ENCODE results near the gene MT3.
A peak's percentile ranks its signal among the peaks of the same experiment; 100 is the strongest.

The MT3 gene

GRCh38 chr16:56593573-56594291 is 4.4 kb downstream of the MT3 start:
- Histone ChIP-seq H3K27ac (replicated peaks) (no peak overlapping the region), H3K27me3 (ENCODE audit: insufficient read depth, poor library complexity, severe bottlenecking) (peaks cover 7% of the 10 kb centered on the region), H3K4me3 (replicated peaks; ENCODE audit: insufficient read depth, low read length) (no peak overlapping the region)
- DNase-seq (ENCODE audit: low read depth in 1 of 2, low spot score in 1 of 2): no peak
- TF ChIP-seq CTCF (IDR thresholded peaks at IDR 0.05; ENCODE audit: insufficient read depth, low read length): no peak

GRCh38 chr16:56594292-56594619 is 4.9 kb downstream of the MT3 start:
- H3K27me3 ChIP-seq (ENCODE audit: insufficient read depth, poor library complexity, severe bottlenecking): peaks cover 4% of the 10 kb centered on the region
- TF ChIP-seq POLR2AphosphoS5 (IDR thresholded peaks at IDR 0.05; ENCODE audit: low read depth) (no peak), SPI1 (IDR thresholded peaks at IDR 0.05; ENCODE audit: borderline replicate concordance, low read depth) (no peak), REST (IDR thresholded peaks at IDR 0.05; ENCODE audit: insufficient replicate concordance, low read depth) (no peak), CTCF (IDR thresholded peaks at IDR 0.05; ENCODE audit: insufficient read depth, low read length) (no peak), GABPA (IDR thresholded peaks at IDR 0.05; ENCODE audit: low read depth) (no peak)
- DNase-seq (ENCODE audit: low read depth in 1 of 2, low spot score in 1 of 2): no peak
- no peak overlapping the region for H3K4me3 ChIP-seq (replicated peaks; ENCODE audit: insufficient read depth, low read length)
- H3K27ac ChIP-seq (replicated peaks): no peak overlapping the region

GRCh38 chr16:56600398-56600999 is 11.2 kb downstream of the MT3 start:
- Histone ChIP-seq H3K27ac (replicated peaks) (no peak overlapping the region), H3K27me3 (ENCODE audit: insufficient read depth, poor library complexity, severe bottlenecking) (no peaks in the 10 kb centered on the region), H3K4me3 (replicated peaks; ENCODE audit: insufficient read depth, low read length) (no peak overlapping the region)
- peak in 1 of 2 experiments; percentile 51 for DNase-seq (ENCODE audit: low read depth in 1 of 2, low spot score in 1 of 2)
- TF ChIP-seq CTCF (IDR thresholded peaks at IDR 0.05; ENCODE audit: insufficient read depth, low read length) (peak; percentile 72), GABPA (IDR thresholded peaks at IDR 0.05; ENCODE audit: low read depth) (no peak)

GRCh38 chr16:56601325-56601724 is 12.0 kb downstream of the MT3 start:
- no peak for DNase-seq (ENCODE audit: low read depth in 1 of 2, low spot score in 1 of 2)
- Histone ChIP-seq H3K4me3 (replicated peaks; ENCODE audit: insufficient read depth, low read length) (no peak overlapping the region), H3K27ac (replicated peaks) (no peak overlapping the region), H3K27me3 (ENCODE audit: insufficient read depth, poor library complexity, severe bottlenecking) (no peaks in the 10 kb centered on the region)
- TF ChIP-seq CTCF (IDR thresholded peaks at IDR 0.05; ENCODE audit: insufficient read depth, low read length) (no peak), POLR2AphosphoS5 (IDR thresholded peaks at IDR 0.05; ENCODE audit: low read depth) (no peak)
